Measurements from ENCODE around the gene ALG2. TPM values are rescaled to one million over a fixed set of nuclear protein-coding genes. Genes with fewer than 3 reads are reported as not detected.

ALG2 gene, protein sequence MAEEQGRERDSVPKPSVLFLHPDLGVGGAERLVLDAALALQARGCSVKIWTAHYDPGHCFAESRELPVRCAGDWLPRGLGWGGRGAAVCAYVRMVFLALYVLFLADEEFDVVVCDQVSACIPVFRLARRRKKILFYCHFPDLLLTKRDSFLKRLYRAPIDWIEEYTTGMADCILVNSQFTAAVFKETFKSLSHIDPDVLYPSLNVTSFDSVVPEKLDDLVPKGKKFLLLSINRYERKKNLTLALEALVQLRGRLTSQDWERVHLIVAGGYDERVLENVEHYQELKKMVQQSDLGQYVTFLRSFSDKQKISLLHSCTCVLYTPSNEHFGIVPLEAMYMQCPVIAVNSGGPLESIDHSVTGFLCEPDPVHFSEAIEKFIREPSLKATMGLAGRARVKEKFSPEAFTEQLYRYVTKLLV
- total RNA-seq (2014; rRNA removed; shearing (Covaris generic)): 39.9 and 56.6 TPM in 2 replicates

DNA sequence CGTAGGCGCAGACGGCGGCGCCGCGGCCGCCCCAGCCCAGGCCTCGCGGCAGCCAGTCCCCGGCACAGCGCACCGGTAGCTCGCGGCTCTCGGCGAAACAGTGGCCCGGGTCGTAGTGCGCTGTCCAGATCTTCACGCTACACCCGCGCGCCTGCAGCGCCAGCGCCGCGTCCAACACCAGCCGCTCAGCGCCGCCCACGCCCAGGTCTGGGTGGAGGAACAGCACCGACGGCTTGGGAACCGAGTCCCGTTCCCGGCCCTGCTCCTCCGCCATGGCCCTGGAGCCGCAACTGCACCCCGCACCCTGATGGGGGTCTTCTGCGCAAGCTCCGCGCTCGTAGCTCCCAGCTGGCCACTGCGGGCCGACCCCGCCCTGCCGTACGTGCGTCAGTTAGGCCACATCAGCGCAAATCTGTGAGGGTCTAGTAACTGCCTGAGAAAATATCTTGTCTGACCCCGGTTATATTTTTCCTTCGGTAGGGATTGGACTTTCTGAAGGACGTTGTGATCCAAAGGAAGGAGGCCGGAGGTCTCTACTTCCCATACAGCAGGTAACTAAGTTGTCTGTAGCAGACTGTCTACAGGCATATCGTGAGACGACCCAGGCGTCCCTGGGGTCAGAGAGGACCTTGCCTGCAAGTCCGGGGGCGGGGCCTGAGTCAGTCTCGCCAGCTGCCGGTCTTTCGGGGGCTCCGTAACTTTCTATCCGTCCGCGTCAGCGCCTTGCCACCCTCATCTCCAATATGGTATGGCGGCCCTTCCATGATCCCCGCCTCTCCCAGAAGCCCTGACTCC, at the start of gene ALG2, which contains the start of gene SEC61B:
Gene ALG2, minus strand, starts transcription at position 322 of the 795 bp plus-strand sequence. Its CDS starts 48 bp downstream, at position 274.
Gene SEC61B, plus strand, starts transcription at position 662 of the 795 bp plus-strand sequence. Its CDS starts 82 bp downstream, at position 744.
- peak; percentile 91 for DNase-seq (ENCODE audit: low spot score)

DNA sequence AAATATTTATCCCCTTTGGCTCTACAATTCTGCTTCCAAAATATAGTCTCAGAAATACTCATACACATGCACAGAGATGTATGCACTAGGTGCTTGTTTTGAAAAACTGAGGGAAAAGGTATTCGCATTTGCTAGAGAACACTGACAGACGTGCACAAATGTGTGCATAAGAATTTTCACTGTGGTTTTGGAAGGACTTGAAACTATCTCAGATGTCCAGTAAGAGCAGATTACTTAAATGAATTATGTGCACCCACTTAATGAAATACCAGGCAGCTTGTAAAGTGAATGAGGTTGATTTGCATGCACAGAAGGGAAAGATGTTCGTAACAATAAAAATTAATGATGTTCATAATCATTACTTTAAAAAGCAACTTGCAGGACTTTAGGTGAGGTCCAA, 48.7 kb upstream of the ALG2 start:
- no peak for DNase-seq (ENCODE audit: low spot score)

DNA sequence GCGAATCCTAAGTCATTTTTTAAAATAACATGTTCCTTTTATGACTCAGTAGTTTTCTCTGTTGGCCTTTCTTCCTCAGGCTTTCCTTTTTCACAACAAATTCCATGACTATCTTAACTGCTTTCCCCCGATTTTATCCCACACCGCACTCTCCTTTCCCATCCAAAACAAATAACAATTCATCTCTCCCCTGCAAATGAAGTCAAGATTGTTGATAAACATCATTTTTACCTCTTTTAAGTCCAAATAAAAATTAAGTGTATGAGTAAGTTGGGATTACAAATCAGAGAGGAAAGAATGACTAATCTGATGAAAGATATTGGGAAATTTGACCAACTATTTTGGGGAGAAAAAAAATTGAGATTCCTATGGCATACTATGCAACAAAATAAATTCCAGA, 47.7 kb upstream of the ALG2 start:
- DNase-seq (ENCODE audit: low spot score): no peak

DNA sequence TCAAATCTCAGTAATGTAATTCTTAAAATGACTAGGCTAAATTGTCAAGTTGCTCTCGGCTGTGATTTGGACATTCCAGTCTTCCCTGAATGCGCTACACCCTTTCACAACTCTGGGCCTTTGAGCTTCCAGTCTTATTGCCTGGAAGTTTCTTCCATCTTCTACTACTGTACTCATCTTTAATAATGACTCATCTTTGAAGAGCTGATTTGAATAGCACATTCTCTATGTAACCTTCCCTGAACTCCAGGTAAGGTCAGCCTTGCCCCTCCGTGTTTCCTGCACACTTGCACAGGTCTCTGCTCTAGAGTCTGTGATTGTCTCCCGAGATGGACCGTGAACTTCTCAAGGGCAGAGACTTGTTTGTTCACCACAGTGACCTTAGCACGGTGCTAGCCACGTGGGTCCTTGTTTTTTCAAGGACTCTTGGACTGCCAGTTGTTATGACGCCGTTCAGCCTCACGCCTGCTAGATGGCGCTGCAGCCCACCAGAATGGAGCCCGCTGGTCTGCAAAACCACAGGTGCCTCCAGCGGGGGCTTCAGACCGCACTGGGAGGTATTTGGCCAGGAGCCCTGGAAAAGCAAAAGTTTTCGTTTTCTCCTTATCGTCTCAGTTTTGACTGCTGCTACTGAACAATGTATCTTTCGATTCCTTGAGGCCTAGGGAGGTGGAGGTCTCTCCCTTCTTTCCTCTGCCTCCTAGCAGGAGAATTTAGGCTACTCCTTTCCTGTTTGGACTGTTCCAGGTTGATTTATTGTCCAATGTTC, 44.7 kb upstream of the ALG2 start:
- DNase-seq (ENCODE audit: low spot score): peak; percentile 60

DNA sequence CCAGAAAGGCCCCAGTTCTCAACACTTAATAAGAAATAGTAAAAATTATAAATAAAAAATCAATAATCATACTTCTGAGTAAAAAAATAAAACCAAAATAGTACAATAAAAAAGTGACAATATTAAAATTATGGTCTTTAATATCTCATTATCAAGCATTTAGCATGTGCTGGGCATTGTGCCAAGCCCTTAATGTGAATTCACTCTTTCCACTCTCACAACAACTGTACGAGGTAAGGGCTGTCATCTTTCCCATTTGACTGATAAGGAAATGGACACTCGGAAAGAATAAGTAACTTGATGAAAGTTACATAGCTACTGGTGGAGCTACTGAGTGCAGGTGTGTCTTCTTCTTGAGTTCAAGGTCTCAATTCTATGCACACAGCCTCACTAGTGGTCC, 43.9 kb upstream of the ALG2 start:
- DNase-seq (ENCODE audit: low spot score): no peak

DNA sequence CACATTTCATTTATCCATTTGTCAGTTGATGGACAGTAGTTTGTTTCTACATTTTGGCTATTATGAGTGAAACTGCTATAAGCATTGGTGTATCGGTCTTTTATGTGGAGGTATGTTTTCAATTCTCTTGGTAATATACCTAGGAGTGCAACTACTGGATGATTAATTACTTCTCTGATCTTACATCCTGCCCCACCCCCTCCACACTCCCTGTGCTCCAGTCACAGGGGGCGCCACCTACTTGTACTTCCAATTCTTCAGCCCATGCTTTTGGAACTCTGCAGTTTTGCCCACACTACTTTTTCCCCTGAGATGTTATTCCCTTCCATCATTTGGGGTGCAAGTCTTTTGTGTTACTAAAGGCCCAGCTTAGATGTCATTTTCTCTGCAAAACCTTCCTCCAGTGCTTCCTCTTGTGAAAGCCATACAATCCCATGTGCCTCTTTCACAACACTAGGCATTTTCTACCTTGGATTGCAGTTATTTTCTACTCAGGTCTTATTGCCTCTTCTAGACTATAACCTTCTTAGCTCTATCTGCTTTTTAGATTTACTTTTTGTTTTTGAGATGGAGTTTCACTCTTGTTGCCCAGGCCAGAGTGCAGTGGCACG, 42.4 kb upstream of the ALG2 start:
- DNase-seq (ENCODE audit: low spot score): peak; percentile 20

DNA sequence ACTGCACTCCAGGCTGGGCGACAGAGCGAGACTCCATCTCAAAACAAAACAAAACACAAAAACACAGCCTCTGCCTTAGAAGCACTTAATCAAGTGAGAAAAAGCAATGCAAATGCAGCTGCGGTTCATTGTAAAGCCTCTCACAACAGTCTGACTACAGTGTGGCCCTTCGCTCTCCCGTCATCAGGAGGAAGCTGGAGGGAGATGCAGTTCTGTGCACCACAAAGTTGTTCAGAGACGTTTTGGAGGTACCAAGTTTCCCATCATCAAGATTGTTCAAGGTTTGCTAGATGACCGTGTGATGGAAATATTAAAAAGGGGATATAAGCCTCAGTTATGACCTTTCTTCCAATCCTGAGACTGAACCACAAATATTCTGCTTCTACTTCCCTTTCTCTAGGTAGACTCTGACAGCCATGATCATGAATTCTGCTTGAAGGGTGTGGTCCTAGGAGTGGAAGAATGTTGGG, 41.2 kb upstream of the ALG2 start:
- no peak for DNase-seq (ENCODE audit: low spot score)

DNA sequence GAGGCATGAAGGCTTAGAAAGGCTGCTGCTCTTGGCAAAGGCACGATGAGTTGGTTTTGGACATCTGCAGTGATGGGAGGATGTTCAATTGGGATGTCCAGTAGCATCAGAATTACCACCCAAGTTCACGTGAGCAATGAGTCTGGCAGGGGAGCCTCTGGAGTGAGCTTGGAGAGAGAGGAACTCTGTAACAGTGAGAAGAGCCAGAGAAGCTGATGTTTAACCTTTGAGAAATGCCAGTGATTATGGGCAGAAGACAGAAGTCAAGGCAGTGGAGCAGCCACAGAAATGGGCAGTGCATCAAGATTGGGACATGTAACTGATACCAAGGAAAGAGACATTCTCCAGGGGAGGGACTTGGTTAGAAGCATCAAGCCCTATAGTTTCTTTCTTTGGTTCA, 40.2 kb upstream of the ALG2 start:
- no peak for DNase-seq (ENCODE audit: low spot score)

DNA sequence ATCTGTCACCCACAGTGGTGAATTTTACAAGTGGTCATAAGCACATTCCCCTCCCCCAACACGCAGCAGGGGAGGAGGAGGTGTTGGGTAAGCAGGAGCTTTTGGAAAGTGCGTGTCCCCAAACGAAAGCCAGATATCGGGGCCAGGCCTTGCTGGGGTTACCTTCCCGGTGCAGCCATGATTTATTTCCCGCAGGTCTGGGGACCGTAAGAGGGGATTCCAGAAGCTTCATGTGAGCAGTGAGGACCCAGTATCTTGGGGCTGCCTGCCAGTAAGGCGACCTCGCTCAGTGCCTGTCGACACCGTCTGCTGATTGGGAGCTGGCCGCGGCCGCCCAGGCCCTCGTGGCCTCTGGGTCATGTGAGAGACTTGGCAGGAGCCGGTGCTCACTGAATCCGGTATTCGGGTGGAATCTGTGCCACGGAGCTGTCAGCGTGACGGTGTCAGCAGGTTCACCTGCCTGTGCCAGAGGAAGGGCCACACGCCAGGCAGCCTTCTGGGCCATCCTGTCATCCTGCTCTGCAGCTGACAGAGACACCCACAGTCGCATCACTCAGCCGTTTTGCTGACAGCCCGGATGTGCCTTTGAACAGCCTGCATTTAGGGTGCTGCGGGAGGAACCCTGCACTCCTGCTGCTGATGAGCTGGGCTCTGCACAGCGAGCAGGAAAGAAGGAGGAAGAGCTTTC, 37.6 kb upstream of the ALG2 start:
- no peak for DNase-seq (ENCODE audit: low spot score)

DNA sequence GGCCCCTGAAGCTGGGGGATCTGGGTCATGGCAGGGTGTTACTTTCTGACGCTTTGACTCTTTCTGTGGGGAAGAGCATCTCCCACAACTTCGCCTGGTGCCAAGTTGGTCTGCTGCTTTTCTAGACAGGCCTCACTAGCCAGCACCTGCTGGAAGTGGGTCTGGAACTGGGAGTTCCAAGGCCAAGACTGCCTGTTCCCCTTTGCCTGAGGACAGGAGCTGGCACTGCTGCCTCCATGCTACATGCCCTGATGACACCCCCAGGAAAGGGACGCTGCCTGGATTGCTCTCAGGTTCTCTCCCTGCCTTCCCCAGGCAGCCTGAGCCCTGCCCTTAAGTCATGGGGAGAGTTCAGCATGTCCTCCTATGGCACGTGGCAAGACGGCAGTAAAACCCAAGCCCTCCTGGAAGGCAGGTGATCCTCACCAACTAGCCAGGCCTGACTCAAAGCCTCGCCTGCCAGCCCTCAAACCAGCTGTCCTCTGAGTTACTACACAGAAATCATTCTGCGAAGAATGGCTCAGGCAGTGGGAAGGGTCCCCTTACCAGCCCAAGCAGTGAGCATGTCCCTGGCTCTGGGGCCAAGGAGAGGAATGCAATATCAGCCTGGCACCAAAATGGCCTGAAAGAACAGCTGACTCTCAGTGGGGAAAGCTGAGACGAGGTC, 36.1 kb upstream of the ALG2 start:
- no peak for DNase-seq (ENCODE audit: low spot score)

DNA sequence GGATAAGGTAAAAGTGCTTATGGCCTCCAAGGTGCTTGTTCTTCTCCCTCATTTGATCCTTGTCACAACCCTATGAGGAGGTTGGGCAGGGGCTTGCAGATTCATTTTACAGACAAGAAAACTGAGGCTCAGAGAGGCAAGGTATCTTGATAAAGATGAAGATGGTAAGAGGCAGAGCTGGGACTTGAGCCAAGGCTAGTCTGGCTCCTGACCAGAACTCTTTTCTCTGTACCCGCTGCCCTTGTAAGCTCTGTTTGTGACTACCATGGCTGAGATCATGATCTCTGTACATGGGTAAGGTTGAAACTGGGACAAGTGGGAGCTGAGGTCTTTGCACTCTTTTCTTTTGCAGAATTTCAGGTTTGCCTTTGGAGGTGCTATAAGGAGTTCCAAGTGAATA, 33.9 kb upstream of the ALG2 start:
- no peak for DNase-seq (ENCODE audit: low spot score)

DNA sequence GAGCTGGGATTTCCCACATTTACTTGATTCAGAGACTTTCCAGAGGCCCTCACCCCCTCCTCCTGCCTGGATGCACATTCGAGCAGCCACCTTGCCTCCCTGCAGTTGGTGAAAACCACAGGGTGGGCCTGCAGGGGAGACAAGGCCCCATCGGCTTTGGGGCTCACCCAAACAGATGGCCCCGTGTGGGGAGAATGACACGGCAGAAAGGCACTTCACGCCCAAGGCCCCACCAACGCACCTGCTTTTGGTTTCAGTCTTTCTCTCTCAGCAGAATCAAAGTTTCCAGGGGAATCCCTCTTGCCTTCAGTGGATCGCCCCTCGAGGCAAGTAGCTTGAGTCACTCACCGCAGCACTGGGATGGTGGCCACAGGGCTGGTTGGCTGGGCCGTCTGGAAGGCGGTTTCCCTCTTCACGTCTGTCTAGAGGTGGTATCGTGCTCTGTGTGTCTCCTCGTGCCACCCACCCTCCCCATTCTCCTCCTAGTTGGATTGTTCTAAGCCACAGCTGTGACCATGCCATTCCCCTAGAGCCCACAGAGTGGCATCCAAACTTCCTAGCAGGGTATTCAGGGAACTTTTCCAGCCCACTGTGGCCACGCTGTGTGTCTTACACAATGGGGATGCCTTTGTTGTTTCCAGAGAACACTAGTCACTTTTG, 32.2 kb upstream of the ALG2 start:
- DNase-seq (ENCODE audit: low spot score): peak; percentile 86

DNA sequence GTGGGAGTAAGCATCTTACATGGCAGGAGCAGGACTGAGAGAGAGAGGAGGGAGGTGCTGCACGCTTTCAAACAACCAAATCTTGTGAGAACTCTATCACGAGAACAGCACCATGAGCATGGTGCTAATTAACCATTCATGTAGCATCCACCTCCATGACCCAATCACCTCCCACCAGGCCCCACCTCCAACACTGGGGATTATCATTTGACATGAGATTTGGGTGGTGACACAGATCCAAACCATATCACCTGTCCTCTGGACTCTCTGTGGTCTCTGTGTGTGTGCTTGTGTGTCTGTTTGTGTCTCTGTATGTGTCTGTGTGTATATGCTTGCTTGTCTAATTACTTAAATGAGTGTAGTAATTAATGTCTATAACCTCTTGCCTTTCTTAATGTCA, 31.4 kb upstream of the ALG2 start:
- DNase-seq (ENCODE audit: low spot score): no peak

DNA sequence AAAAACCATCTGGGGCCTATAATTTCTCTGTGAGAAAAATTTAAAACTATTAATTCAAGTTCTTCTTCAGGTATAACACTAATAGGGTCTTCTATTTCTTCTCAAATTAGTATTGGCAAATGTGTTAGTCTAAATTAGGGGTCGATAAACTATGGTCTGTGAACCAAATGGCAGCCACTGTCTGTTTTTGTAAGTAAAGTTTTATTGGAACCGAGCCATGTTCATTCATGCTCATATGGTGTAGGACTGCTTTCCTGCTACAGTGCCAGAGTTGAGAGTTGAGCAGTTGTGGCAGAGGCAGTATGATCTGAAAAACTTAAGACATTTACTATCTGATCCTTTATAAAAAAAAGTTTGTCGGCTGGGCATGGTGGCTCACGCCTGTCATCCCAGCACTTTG, 29.4 kb upstream of the ALG2 start:
- DNase-seq (ENCODE audit: low spot score): no peak

DNA sequence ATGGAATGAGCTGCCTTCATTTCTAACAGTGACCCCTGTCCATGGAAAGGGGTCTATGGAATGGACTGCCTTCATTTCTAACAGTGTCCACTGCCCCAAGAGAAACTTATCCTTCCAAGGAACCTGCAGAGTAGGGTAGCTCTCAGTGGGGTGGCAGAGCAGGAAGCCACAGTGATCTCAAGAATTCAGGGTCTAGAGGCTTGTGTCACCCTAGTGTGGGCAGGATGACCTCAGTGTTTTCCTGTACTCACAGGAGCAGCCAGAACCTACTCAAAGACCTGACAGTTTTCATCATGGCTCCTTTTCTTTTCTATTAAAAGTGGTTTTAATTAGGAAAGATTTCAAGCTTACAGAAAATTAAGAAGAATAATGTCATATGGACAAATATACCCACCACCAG, 27.9 kb upstream of the ALG2 start:
- DNase-seq (ENCODE audit: low spot score): no peak

DNA sequence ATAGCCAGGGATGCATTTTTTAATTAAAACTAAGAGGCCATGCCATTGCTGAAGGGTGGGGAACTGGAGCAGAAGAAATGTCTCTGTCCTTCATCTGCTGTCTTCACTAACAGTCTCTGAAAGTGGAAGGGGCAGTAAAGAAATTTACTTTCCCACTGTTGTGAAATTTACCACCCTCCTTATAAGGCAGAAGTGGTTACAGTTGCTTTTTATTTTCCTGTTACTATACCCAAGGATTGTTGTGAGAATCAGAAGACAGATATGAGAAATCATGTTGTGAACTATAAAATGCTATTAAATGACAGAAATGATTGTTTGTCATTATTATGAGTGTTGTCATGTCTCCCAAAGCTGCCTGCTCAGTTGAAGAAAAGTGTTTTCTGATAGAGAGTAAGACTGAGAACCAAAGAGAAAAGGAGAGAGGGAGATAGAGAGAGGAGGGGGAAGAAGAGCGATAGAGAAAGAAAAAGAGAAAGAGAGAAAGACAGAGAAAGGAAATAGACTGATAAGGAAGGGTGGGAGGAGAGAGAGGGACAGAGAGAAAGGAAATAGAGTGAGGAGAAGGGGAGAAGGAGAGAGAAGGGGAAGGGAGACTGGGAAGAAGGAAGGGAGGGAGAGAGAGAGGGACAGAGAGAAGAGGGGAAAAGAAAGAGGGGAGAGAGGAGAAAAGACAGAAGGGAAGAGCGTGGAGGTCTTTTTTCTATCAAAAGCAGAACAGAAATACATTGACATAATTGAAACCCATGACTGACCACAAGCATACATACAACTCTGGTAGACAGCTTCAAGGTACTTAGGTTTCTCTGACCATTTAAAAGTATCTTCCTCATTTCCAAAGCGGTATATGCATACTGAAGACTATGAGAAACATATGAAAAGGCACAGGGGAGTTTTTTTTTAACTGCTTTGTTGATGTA, 22.9 kb upstream of the ALG2 start:
- no peak for DNase-seq (ENCODE audit: low spot score)

DNA sequence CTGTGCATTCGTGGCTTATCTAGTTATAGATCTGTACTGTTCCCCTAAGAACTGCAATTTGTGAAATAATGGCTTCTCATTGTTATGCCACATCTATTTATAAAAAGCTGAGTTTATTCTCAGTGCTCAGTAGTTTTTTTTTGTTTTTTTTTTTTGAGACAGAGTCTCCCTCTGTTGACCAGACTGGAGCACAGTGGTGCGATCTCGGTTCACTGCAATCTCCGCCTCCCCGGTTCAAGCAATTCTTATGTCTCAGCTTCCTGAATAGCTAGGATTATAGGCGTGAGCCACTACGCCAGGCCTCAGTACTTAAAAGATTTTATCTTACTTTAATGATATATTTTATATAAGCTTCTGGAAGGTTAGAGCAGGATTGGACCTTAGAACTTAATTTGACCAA, 19.4 kb upstream of the ALG2 start:
- DNase-seq (ENCODE audit: low spot score): no peak

DNA sequence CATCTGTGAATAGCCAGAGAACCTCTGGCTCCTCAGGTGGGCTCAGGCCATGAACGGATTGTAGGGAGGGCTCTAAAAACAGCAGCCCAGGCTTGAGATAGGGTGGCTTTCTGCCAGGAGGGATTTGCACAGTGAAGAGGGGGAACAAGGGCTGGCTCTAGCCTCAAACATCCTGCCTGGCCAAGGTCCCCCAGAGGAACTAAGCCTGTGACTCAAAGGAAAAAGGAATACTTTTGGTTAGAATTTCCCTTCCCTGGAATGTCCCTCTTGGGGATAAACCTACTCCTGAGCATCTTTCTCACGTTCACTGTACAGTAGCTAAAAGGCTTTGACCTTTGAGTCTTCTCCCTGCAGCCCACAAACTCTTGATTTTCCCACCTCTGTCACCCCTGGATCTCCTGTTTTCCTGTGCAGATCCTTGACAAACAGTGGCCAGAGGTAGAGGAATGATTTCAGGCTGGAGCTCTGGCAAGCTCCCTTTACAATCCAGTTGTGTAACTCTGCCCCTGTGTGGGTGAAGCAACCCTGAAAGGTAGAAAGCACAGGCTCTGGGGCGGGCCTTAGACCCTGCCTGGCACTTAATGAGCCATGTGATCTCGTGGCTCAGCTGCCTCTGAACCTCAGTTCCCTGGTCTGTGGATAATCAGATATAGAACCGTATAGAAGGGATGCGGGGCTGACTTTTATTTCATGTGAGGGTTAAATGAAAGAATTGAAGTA, 17.8 kb upstream of the ALG2 start:
- DNase-seq (ENCODE audit: low spot score): no peak
